Osteoblast (primary cell): ENCODE measurements around the gene MACROD2. TPM values are rescaled to one million over a fixed set of nuclear protein-coding genes. Genes with fewer than 3 reads are reported as not detected.

Source experiments
- DNase-seq: peaks from one replicate; pipeline ENCODE4 v3.0.0; 2011; ENCODE audit warnings: low spot score, mixed read lengths; ENCODE audit not compliant: insufficient read length; ENCODE audit errors: missing footprints
- H2AFZ ChIP-seq: 2 replicates; pipeline ENCODE4 v1.6.0; 2011; ENCODE audit warnings: mild to moderate bottlenecking, low read length
- H3K27ac ChIP-seq: 2 replicates; pipeline ENCODE4 v1.5.1; 2011; ENCODE audit warnings: mild to moderate bottlenecking, low read depth, low read length, moderate library complexity
- H3K27me3 ChIP-seq: 2 replicates; pipeline ENCODE4 v1.6.0; 2012; ENCODE audit warnings: mild to moderate bottlenecking, control low read depth, inconsistent platforms, low read length, moderate library complexity; ENCODE audit not compliant: insufficient read depth
- H3K36me3 ChIP-seq: 2 replicates; pipeline ENCODE4 v1.5.1; 2011; ENCODE audit warnings: mild to moderate bottlenecking, low read length, control low read depth, moderate library complexity; ENCODE audit not compliant: insufficient read depth
- H3K4me1 ChIP-seq: 2 replicates; pipeline ENCODE4 v1.5.1; 2011; ENCODE audit warnings: mild to moderate bottlenecking, low read length, control low read depth, moderate library complexity; ENCODE audit not compliant: insufficient read depth
- H3K4me2 ChIP-seq: 2 replicates; pipeline ENCODE4 v1.6.0; 2011; ENCODE audit warnings: mild to moderate bottlenecking, low read length; ENCODE audit not compliant: insufficient read depth
- H3K4me3 ChIP-seq: fragments of 200-600 bp; sonication (generic); 3 replicates; pipeline ENCODE4 v1.5.1; 2012; ENCODE audit warnings: mild to moderate bottlenecking, low read length, inconsistent platforms; ENCODE audit not compliant: insufficient read depth
- H3K79me2 ChIP-seq: 2 replicates; pipeline ENCODE4 v1.6.0; 2012; ENCODE audit warnings: mild to moderate bottlenecking, low read length, control low read depth, inconsistent platforms; ENCODE audit not compliant: insufficient read depth
- H3K9me3 ChIP-seq: 2 replicates; pipeline ENCODE4 v1.5.1; 2011; ENCODE audit warnings: low read depth, low read length, control low read depth
- H4K20me1 ChIP-seq: 2 replicates; pipeline ENCODE4 v1.6.0; 2012; ENCODE audit warnings: mild to moderate bottlenecking, low read length, control low read depth; ENCODE audit not compliant: insufficient read depth
- CTCF ChIP-seq: IDR thresholded peaks from 2 replicates; pipeline ENCODE4 v1.5.1; 2011; ENCODE audit warnings: mild to moderate bottlenecking, low read depth, low read length, moderate library complexity; ENCODE audit errors: extremely low read depth
- total RNA-seq: library from RNA; depleted of rRNA; stranded (reverse); fragments of >200 nt; gene quantifications from 2 replicates; pipeline ENCODE4 v1.2.3, GENCODE V29; 2012

The MACROD2 gene
- total RNA-seq, 1 donor: 4.0 TPM

DNA sequence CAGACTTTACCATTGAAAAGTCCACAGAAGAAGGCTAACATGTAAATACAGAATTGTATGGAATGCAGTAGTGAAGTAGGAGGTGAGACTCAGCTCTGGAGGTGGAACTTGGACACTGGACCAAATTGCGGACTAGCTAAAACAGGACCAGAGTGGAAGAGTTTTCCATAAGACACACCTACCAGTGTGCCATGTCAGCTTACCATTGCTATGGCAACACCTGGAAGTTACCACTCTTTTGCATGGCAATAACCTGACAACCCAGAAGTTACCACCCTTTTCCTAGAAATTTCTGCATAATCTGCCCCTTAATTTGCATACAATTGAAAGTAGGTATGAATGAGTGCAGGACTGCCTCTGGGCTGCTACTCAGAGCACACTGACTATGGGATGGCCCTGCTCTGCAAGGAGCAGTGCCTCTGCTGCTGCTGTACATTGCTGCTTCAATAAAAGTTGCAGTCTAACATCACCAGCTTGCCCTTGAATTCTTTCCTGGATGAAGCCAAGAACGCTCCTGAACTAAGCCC, 911.7 kb downstream of the MACROD2 start:
- Histone ChIP-seq H3K4me2 (no peak overlapping the region), H3K27ac (no peak overlapping the region), H3K9me3 (no peaks in the 10 kb centered on the region), H3K27me3 (no peaks in the 10 kb centered on the region), H3K79me2 (no peaks in the 10 kb centered on the region), H3K36me3 (no peaks in the 10 kb centered on the region), H2AFZ (no peak overlapping the region), H4K20me1 (no peaks in the 10 kb centered on the region), H3K4me1 (no peaks in the 10 kb centered on the region), H3K4me3 (no peak overlapping the region)
- no peak for TF ChIP-seq CTCF
- no peak for DNase-seq

DNA sequence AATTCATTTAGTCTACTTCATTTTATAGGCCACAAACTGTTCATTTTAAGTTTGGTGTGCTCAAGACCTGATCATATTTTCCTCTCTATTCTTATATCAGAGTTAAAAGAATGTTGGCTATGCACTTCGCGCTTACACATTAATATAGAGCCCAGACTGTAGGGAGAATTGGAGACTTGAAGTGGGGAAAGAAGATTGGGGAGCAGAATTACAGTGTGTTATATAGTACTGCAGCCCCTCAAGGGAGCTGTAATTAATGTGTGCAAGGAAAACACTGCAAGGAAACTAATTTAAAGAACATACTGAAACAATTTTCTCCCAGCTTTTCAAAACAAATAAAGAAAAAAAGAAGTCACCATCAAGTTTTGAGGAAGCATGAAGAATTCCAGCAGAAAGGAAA, 914.8 kb downstream of the MACROD2 start:
- no peak for DNase-seq
- Histone ChIP-seq H3K27ac (no peak overlapping the region), H4K20me1 (no peaks in the 10 kb centered on the region), H3K4me2 (no peak overlapping the region), H3K79me2 (no peaks in the 10 kb centered on the region), H3K4me3 (no peak overlapping the region), H3K4me1 (no peaks in the 10 kb centered on the region), H2AFZ (no peak overlapping the region), H3K9me3 (no peaks in the 10 kb centered on the region), H3K36me3 (no peaks in the 10 kb centered on the region), H3K27me3 (no peaks in the 10 kb centered on the region)
- TF ChIP-seq CTCF: no peak

GRCh38 chr20:14913896-14914620, 918.7 kb downstream of the MACROD2 start:
- Histone ChIP-seq H3K79me2 (no peaks in the 10 kb centered on the region), H3K27me3 (no peaks in the 10 kb centered on the region), H2AFZ (no peak overlapping the region), H3K36me3 (no peaks in the 10 kb centered on the region), H3K4me3 (no peak overlapping the region), H3K27ac (no peak overlapping the region), H4K20me1 (no peaks in the 10 kb centered on the region), H3K9me3 (no peaks in the 10 kb centered on the region), H3K4me2 (no peak overlapping the region), H3K4me1 (no peaks in the 10 kb centered on the region)
- DNase-seq: no peak
- no peak for TF ChIP-seq CTCF

DNA sequence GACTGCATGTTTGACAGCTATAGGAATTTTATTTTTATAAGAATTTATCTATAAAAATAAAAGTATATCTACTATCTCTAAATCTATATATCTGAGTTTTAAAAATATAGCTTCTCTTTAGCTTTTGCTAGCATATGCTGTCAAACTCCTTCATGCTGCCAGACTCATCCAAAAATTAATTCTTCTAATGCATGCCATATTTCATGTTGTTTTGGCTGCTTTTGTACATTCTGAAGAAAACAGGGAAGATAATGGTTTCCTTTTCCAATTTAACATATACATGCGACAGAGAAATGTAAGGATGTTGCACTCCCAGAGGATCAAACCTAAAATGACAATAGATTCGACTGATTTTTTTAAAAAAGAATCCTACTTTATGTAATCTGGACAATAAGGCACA, 919.3 kb downstream of the MACROD2 start:
- H2AFZ ChIP-seq: no peak overlapping the region
- no peaks in the 10 kb centered on the region for H3K79me2 ChIP-seq
- H3K27ac ChIP-seq: no peak overlapping the region
- no peaks in the 10 kb centered on the region for H3K27me3 ChIP-seq
- no peaks in the 10 kb centered on the region for H3K36me3 ChIP-seq
- TF ChIP-seq CTCF: no peak
- H3K4me1 ChIP-seq: no peaks in the 10 kb centered on the region
- H3K4me3 ChIP-seq: no peak overlapping the region
- DNase-seq: no peak
- no peak overlapping the region for H3K4me2 ChIP-seq
- H4K20me1 ChIP-seq: no peaks in the 10 kb centered on the region
- H3K9me3 ChIP-seq: no peaks in the 10 kb centered on the region
